ENCODE results near the gene ADGRA1.
"Not testable (repeated sequence)": the region's sequence is repeated elsewhere in the genome, so short reads cannot be mapped to it uniquely, and the experiment has no call there.

ADGRA1 gene

DNA sequence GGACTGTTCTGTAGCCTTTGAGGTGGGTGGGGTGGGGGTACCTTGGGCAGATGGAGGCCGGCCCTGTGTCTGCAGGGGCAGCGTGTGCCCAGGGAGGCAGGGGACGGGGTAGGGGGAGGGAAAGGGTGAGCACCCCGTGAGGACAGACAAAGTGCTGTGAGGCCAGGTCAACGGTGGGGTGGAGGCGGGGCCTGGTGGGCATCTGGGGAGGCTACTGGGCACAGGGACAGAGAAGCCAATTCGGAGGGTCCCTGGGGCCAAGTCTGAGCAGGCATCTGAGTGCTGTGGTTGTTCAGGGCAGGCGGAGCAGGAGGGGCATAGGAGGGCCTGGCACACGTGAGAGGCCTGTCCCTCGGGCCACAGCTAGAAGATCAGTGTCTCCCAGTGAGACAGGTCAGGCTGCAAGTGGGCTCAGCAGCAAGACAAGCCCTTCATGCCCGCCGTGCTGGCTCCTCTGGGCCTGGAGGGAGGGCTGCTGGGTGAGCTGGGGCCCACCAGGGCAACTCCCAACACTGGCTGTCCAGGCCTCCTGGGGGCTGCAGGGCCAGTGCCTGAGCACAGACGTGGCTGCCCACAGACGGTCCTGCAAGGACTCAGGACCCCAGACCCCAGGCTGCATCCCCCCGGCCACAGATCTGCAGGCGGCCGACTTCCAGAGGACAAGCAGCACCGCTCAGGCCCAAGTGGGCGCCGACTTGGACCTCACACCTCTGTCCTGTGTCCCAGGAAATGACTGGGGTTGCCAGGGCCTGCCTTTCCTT lies 45.9 kb downstream of the ADGRA1 start:
- Histone ChIP-seq H2AFZ (ENCODE audit: low read depth) (no peak overlapping the region), H3K4me1 (ENCODE audit: low read depth, poor library complexity, severe bottlenecking) (no peaks in the 10 kb centered on the region), H3K27me3 (ENCODE audit: insufficient read depth, low read depth) (peaks cover 12% of the 10 kb centered on the region; the same call in 1 of the 2 replicates), H3K4me2 (no peak overlapping the region), H3K79me2 (ENCODE audit: insufficient read depth, low read depth) (no peaks in the 10 kb centered on the region), H3K9ac (no peak overlapping the region), H3K27ac (no peak overlapping the region), H3K36me3 (ENCODE audit: insufficient read depth) (no peaks in the 10 kb centered on the region), H4K20me1 (ENCODE audit: insufficient read depth) (no peaks in the 10 kb centered on the region), H3K4me3 (IDR thresholded peaks at IDR 0.05; ENCODE audit: insufficient read depth, low read depth, low read length) (no peak overlapping the region)
- no peak for TF ChIP-seq CTCF (conservative IDR thresholded peaks at IDR 0.05; ENCODE audit: low read depth, low read length)

- H3K27me3 ChIP-seq (ENCODE audit: insufficient read depth, low read depth) = peaks cover 12% of the 10 kb centered on the region; the same call in 1 of the 2 replicates
- no peak overlapping the region for H2AFZ ChIP-seq (ENCODE audit: low read depth)
- no peak overlapping the region for H3K27ac ChIP-seq
- no peak overlapping the region for H3K9ac ChIP-seq
- TF ChIP-seq CTCF (conservative IDR thresholded peaks at IDR 0.05; ENCODE audit: low read depth, low read length) = no peak
- no peaks in the 10 kb centered on the region for H3K36me3 ChIP-seq (ENCODE audit: insufficient read depth)
- H3K4me2 ChIP-seq = no peak overlapping the region
- H3K4me3 ChIP-seq (IDR thresholded peaks at IDR 0.05; ENCODE audit: insufficient read depth, low read depth, low read length) = no peak overlapping the region
- no peaks in the 10 kb centered on the region for H4K20me1 ChIP-seq (ENCODE audit: insufficient read depth)
- H3K4me1 ChIP-seq (ENCODE audit: low read depth, poor library complexity, severe bottlenecking) = no peaks in the 10 kb centered on the region
- H3K79me2 ChIP-seq (ENCODE audit: insufficient read depth, low read depth) = no peaks in the 10 kb centered on the region
Observed at GRCh38 chr10:133134411-133135115, 46.8 kb downstream of the ADGRA1 start.

DNA sequence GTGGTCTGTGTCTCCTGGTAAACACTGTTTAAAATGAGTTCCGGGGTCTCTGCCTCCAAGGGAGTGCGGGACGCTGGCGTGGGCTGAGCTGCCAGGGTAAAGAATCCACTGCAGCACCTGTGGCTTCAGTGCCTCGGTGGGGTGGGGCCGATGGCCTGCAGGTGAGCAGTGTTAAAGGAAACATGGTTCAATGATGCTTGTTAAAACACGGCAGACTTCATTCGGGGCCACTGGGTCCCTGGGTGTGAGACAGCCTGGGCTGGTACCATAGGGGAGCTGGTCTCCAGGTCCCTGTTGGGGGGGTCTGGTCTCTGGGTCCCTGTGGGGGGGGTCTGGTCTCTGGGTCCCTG lies 47.4 kb downstream of the ADGRA1 start:
- Histone ChIP-seq H3K36me3 (ENCODE audit: insufficient read depth) (no peaks in the 10 kb centered on the region), H4K20me1 (ENCODE audit: insufficient read depth) (no peaks in the 10 kb centered on the region), H3K27ac (no peak overlapping the region), H2AFZ (ENCODE audit: low read depth) (no peak overlapping the region), H3K4me3 (IDR thresholded peaks at IDR 0.05; ENCODE audit: insufficient read depth, low read depth, low read length) (no peak overlapping the region), H3K79me2 (ENCODE audit: insufficient read depth, low read depth) (no peaks in the 10 kb centered on the region), H3K9ac (no peak overlapping the region), H3K4me1 (ENCODE audit: low read depth, poor library complexity, severe bottlenecking) (no peaks in the 10 kb centered on the region), H3K4me2 (no peak overlapping the region), H3K27me3 (ENCODE audit: insufficient read depth, low read depth) (peaks cover 12% of the 10 kb centered on the region; the same call in 1 of the 2 replicates)
- TF ChIP-seq CTCF (conservative IDR thresholded peaks at IDR 0.05; ENCODE audit: low read depth, low read length) = no peak

DNA sequence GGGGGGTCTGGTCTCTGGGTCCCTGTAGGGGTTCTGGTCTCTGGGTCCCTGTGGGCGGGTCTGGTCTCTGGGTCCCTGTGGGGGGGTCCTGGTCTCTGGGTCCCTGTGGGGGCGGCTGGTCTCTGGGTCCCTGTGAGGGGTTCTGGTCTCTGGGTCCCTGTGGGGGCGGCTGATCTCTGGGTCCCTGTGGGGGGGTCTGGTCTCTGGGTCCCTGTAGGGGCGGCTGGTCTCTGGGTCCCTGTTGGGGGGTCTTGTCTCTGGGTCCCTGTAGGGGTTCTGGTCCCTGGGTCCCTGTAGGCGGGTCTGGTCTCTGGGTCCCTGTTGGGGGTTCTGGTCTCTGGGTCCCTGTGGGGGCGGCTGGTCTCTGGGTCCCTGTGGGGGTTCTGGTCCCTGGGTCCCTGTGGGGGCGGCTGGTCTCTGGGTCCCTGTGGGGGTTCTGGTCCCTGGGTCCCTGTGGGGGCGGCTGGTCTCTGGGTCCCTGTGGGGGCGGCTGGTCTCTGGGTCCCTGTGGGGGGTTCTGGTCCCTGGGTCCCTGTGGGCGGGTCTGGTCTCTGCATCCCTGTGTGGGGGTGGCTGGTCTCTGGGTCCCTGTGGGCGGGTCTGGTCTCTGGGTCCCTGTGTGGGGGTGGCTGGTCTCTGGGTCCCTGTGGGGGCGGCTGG lies 49.9 kb downstream of the ADGRA1 start:
- not testable (repeated sequence) for H3K36me3 ChIP-seq (ENCODE audit: insufficient read depth); H3K27ac ChIP-seq; H3K79me2 ChIP-seq (ENCODE audit: insufficient read depth, low read depth); H3K4me2 ChIP-seq; H3K4me1 ChIP-seq (ENCODE audit: low read depth, poor library complexity, severe bottlenecking); H3K4me3 ChIP-seq (IDR thresholded peaks at IDR 0.05; ENCODE audit: insufficient read depth, low read depth, low read length); H3K9ac ChIP-seq; H2AFZ ChIP-seq (ENCODE audit: low read depth); H4K20me1 ChIP-seq (ENCODE audit: insufficient read depth)
- H3K27me3 ChIP-seq (ENCODE audit: insufficient read depth, low read depth) = peaks cover 21% of the 10 kb centered on the region; the same call in 1 of the 2 replicates

Data from KMS-11 (cell line).